K562 treated with DMSO at 1 percent for 12 hours (cell line): Measurements from ENCODE around the gene PRAMEF18. TPM values are rescaled to one million over a fixed set of nuclear protein-coding genes. Genes with fewer than 3 reads are reported as not detected.

Experiments
- total RNA-seq: library from RNA; unstranded; fragments of 300-600 nt; gene quantifications from 2 replicates; pipeline ENCODE4 v1.2.3, GENCODE V29; 2022; ENCODE audit not compliant: insufficient read depth

PRAMEF18 gene, protein sequence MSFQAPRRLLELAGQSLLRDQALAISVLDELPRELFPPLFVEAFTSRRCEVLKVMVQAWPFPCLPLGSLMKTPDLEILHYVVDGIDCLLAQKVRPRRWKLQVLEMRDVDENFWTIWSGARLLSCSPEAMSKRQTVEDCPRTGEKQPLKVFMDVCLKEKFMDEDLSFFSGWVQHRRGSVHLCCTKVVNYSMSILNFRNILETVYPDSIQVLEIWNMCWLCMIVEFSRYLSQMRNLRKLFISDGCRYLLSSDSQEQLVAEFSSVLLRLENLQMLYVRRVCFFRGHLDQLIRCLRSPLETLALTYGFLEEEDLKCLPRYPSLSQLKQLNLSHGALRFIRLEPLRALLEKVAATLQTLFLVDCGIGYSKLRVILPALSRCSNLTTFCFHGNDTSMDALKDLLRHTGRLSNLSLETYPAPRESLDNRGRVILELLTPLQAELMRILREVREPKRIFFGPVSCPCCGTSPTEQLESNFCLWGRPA
- not detected in 2 replicates for total RNA-seq

DNA sequence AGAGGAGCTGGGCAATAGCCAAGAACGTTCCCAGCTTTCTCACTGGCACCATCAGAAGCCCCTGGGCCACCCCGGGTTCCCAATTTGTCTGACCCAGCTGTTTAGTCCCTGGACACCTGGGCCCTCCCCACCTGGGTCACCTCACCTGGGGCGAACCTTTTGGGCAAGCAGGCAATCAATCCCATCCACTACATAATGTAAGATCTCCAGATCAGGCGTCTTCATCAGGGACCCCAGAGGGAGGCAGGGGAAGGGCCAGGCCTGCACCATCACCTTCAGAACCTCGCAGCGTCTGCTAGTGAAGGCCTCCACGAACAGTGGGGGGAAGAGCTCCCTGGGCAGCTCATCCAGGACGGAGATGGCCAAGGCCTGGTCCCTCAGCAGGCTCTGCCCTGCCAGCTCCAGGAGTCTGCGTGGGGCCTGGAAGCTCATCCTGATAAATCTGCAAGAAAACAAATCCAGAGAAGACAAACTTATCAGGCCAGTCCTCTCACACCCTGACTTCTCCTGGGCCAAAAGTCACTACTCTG lies at the start of gene PRAMEF18:
Gene PRAMEF18 (minus strand): TSS at position 480 of the 530 bp plus-strand sequence. CDS start 48 bp downstream, at position 432.

DNA sequence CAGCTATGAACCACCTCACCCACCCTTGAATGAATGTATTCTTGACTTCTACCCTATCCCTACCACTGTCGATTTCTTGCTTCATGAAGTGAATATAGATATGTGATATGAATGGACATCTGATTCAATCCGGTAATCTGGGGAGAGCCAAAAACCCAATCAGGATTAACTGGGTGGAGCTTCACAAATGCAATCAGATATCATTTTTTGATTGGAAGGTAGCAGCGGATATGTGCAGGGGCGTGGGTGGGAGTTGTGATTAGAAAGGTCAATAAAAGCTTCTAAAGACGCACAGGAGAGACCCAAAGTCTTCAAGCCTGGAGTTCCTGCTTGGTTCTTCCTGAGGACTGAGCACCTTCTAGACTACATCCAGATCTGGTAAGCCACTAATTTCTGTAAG lies 27.9 kb upstream of the PRAMEF18 start, which contains the start of gene PRAMEF5:
Gene PRAMEF5 (plus strand): TSS at position 301 of the 400 bp plus-strand sequence. CDS start 5,071 bp downstream, outside the sequence.

DNA sequence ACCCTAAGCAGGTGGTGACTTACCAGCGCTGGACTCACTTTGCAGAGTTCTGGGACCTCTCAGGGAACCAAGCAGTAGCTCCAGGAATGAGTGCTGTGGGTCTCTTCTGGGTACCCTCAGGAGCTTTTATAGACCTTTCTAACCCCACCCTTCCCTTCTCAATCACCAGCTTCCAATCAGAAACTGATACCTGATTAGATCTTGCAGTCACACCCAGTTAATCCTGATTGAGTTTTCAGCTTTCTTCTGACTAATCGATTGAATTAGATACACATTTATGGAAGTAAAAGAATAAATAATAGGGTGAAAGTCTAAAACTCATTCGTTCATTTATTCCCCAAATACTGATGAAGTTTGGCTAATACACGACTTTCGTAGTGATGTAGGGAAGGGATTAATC lies 24.6 kb downstream of the PRAMEF18 start, which contains the start of gene PRAMEF13:
Gene PRAMEF13 (minus strand): TSS at position 101 of the 400 bp plus-strand sequence. CDS start 1,820 bp downstream, outside the sequence.

Other genes with a start within 250 kb of the PRAMEF18 start
- not detected in 2 replicates for gene PRAMEF27, start 169.6 kb downstream of the PRAMEF18 start, total RNA-seq
- gene HNRNPCL3, start 165.4 kb downstream of the PRAMEF18 start, total RNA-seq: not detected in 2 replicates
- gene PRAMEF25, start 155.4 kb downstream of the PRAMEF18 start, total RNA-seq: not detected in 2 replicates
- not detected in 2 replicates for gene HNRNPCL2, start 109.3 kb downstream of the PRAMEF18 start, total RNA-seq
- not detected in 2 replicates for gene PRAMEF26, start 70.1 kb downstream of the PRAMEF18 start, total RNA-seq
- not detected in 2 replicates for gene HNRNPCL4, start 60.5 kb downstream of the PRAMEF18 start, total RNA-seq
- gene PRAMEF9, start 54.3 kb downstream of the PRAMEF18 start, total RNA-seq: not detected in 2 replicates
- not detected in 2 replicates for gene PRAMEF13, start 24.7 kb downstream of the PRAMEF18 start, total RNA-seq
- gene PRAMEF5, start 28.0 kb upstream of the PRAMEF18 start, total RNA-seq: not detected in 2 replicates
- not detected in 2 replicates for gene PRAMEF8, start 59.0 kb upstream of the PRAMEF18 start, total RNA-seq
- gene PRAMEF33, start 77.4 kb upstream of the PRAMEF18 start, total RNA-seq: not detected in 2 replicates
- gene PRAMEF15, start 89.4 kb upstream of the PRAMEF18 start, total RNA-seq: not detected in 2 replicates
- not detected in 2 replicates for gene PRAMEF14, start 121.0 kb upstream of the PRAMEF18 start, total RNA-seq
- not detected in 2 replicates for gene PRAMEF19, start 145.8 kb upstream of the PRAMEF18 start, total RNA-seq
- gene PRAMEF17, start 163.5 kb upstream of the PRAMEF18 start, total RNA-seq: not detected in 2 replicates
- gene PRAMEF20, start 184.3 kb upstream of the PRAMEF18 start, total RNA-seq: not detected in 2 replicates